VCaP (cell line): ENCODE measurements around the gene LRRC14B.

ENCODE experiments used
- H3K27ac ChIP-seq: fragments of 450-650 bp; 2 replicates; pipeline ENCODE4 v1.5.1; 2017
- CTCF ChIP-seq: fragments of 450-650 bp; conservative IDR thresholded peaks from 2 replicates; pipeline ENCODE4 v1.5.1; 2017; ENCODE audit warnings: mild to moderate bottlenecking, moderate library complexity

LRRC14B gene

DNA sequence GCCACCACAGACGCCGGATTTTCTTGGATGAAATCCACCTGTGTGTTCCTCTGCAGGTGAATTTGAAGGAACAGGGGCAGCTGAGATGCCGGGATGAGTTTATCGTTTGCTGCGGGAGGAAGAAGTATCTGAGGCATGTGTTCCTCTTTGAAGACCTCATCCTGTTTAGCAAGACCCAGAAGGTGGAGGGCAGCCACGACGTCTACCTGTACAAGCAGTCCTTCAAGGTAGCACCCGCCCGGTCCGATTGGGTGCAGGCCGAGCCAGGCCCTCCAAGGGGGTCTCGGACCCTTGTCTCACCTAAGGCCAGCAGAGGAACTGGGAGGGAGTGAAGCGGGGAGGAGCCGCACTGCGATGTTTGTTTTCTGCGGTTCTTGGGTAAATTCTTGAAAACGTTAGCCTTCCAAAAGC, 18.4 kb upstream of the LRRC14B start:
- H3K27ac ChIP-seq = no peak overlapping the region
- TF ChIP-seq CTCF = no peak

DNA sequence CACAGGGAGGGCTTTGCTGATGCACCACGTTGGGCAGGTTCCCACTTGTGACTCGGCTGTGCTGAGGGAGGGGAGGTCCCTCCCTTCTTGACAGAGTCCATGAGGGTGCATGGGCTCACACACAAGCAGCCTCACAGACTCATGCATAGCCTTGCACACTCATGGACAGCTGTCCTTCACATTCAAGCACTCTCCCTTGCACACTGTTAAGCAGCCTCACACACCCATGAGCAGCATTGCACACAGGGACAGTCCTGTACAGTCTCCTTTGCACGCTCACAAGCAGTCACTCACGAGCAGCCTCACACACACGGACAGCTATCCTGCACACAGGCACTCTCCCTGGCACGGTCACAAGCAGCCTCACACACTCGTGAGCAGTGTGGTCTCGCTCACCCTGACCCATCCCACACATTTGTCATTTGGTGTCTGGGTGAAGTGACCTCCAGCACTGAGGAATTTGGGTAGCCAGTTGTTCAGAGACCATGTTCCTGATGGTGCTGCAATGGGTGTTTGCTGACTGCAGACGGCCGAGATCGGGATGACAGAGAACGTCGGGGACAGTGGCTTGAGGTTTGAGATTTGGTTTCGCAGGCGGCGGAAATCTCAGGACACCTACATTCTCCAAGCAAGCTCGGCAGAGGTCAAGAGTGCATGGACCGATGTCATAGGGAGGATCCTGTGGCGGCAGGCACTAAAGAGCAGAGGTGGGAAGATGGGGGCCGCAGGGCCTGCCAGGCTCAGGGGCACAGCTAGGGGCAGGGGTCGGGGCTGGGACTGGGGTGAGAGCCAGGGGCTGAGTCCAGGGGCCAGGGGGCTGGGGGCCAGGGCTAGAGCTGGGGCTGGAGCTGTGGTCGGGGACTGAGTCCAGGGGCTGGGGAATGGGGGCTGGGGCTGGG, 17.7 kb upstream of the LRRC14B start:
- no peak for TF ChIP-seq CTCF
- no peak overlapping the region for H3K27ac ChIP-seq

DNA sequence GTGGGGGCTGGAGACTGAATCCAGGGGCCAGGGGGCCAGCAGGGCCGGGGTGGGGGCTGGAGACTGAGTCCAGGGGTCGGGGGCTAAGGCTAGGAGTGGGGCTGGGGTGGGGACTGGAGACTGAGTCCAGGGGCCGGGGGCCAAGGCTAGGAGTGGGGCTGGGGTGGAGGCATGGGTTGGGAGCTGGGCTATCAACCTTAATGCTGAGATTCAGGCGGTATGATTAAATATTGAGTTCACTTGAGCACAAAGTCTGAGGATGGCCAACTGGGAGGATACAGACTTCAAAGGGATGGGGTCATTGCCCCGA, 17.0 kb upstream of the LRRC14B start:
- TF ChIP-seq CTCF = no peak
- H3K27ac ChIP-seq = no peak overlapping the region

DNA sequence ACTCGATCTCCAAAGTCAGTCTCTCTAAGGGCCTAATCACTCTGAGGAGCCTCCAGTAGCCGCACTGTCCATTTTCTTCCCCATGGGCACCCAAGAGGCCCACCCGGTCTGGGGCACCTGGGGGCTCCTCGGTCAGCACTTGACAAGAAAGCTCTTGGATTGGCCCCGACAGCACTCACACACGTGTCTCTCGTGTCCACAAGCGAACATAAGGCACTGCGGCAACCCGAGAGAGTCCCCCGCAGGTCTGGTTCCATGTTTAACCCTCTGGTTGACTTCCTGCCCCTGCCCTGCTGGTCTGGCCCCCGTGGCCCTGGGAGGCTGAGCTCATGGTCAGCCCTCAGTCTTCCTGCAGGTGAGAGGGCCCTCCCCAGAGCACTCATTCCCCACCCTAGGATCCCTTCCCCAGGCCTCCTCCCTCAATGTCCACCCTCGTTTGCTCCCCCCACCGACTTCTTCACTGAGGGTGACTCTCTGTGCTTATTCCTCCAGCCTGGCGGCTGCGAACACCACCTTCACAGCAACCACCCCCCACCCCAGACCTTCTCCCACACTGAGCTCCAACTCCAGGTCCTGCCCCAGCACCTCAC, 16.3 kb upstream of the LRRC14B start:
- TF ChIP-seq CTCF = no peak
- no peak overlapping the region for H3K27ac ChIP-seq

DNA sequence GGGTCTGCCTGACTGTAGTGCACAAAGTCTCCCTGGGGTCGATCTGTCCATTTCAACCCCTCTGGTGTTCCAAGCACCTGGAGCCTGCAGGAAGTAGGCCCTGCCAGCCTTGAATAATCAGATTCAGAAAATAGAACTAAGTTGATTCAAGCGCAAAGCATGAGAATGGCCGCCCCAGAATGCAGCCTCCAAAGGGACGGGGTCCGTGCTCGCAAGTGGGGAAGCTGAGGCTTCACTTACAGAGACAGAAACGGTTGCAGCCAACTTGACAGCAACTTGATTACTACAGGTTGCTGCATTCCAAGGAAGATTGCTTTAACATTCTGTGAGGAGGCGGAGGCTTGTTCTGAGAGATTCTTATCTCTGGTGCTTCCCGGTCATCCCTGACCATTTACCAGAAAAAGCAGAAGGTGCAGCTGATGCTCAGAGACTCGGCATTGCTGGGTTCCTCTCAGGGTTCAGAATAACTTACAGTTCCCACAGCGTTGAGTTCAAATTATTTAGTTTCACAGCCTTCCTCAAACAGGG, 14.9 kb upstream of the LRRC14B start:
- TF ChIP-seq CTCF = no peak
- peak overlapping the region; percentile 45 for H3K27ac ChIP-seq

- TF ChIP-seq CTCF = no peak
- no peak overlapping the region for H3K27ac ChIP-seq
Observed at GRCh38 chr5:178110-178509, 13.2 kb upstream of the LRRC14B start.

GRCh38 chr5:179401-179800, 11.9 kb upstream of the LRRC14B start:
- TF ChIP-seq CTCF = no peak

More at GRCh38 chr5:179401-179800, 11.9 kb upstream of the LRRC14B start:
- H3K27ac ChIP-seq = no peak overlapping the region
